CD14-positive monocyte (primary cell): ENCODE measurements around the gene GALNT15. TPM values are rescaled to one million over a fixed set of nuclear protein-coding genes. Genes with fewer than 3 reads are reported as not detected.

Source experiments
- DNase-seq, 3 donors: peaks; one replicate each; pipeline ENCODE4 v3.0.0-alpha.2; 2011 to 2022
- H2AFZ ChIP-seq: 2 replicates; pipeline ENCODE4 v1.6.0; 2012; ENCODE audit warnings: mild to moderate bottlenecking, low read depth, low read length, inconsistent platforms; ENCODE audit not compliant: insufficient read depth, poor library complexity, severe bottlenecking
- H3K27ac ChIP-seq, 2 donors: 1 replicate in 1 of 2; 2 replicates in 1 of 2; pipeline ENCODE4 v1.5.1; 2012 to 2013; ENCODE audit warnings: low read length in 2 of 2, control low read depth in 1 of 2, inconsistent platforms in 1 of 2, low read depth in 1 of 2, mild to moderate bottlenecking in 1 of 2
- H3K27me3 ChIP-seq, 2 donors: one replicate each; pipeline versions ENCODE4 v1.6.0 to v1.6.1; 2011 to 2013; ENCODE audit warnings: low read length in 2 of 2; ENCODE audit not compliant: control insufficient read depth in 2 of 2, insufficient read depth in 2 of 2
- H3K36me3 ChIP-seq, 2 donors: replicated peaks in 1 of 2; 1 replicate in 1 of 2; 2 replicates in 1 of 2; pipeline versions ENCODE4 v1.5.1 to v1.6.1; 2012 to 2013; ENCODE audit warnings: low read length in 2 of 2, control low read depth in 1 of 2, inconsistent platforms in 1 of 2, mild to moderate bottlenecking in 1 of 2; ENCODE audit not compliant: insufficient read depth in 2 of 2, control insufficient read depth in 1 of 2
- H3K4me1 ChIP-seq, 2 donors: 1 replicate in 1 of 2; 2 replicates in 1 of 2; pipeline versions ENCODE4 v1.5.1 to v1.6.1; 2012 to 2013; ENCODE audit warnings: low read length in 2 of 2, control low read depth in 1 of 2, inconsistent platforms in 1 of 2, mild to moderate bottlenecking in 1 of 2, moderate library complexity in 1 of 2; ENCODE audit not compliant: insufficient read depth in 2 of 2, control insufficient read depth in 1 of 2
- H3K4me2 ChIP-seq: replicated peaks from 2 replicates; pipeline ENCODE3; 2012; ENCODE audit warnings: low read length, moderate library complexity, mild to moderate bottlenecking; ENCODE audit not compliant: poor library complexity, severe bottlenecking; ENCODE audit errors: extremely low read depth
- H3K4me3 ChIP-seq, 3 experiments: fragments of 200-600 bp in 1 of 3; sonication (generic) in 1 of 3; replicated peaks in 1 of 3; 1 replicate in 2 of 3; 2 replicates in 1 of 3; pipeline ENCODE4 v1.5.1; 2011 to 2013; ENCODE audit warnings: low read length in 3 of 3, mild to moderate bottlenecking in 3 of 3, control low read depth in 2 of 3, low read depth in 2 of 3, inconsistent platforms in 1 of 3, moderate library complexity in 1 of 3
- H3K79me2 ChIP-seq: 2 replicates; pipeline ENCODE4 v1.6.0; 2012; ENCODE audit warnings: mild to moderate bottlenecking, control low read depth, inconsistent platforms, low read length, moderate library complexity; ENCODE audit not compliant: insufficient read depth
- H3K9ac ChIP-seq: 2 replicates; pipeline ENCODE4 v1.6.0; 2017; ENCODE audit warnings: low read length, mild to moderate bottlenecking; ENCODE audit not compliant: insufficient read depth, poor library complexity, severe bottlenecking
- H3K9me3 ChIP-seq, 2 donors: replicated peaks in 1 of 2; 1 replicate in 1 of 2; 2 replicates in 1 of 2; pipeline versions ENCODE4 v1.5.1 to v1.6.1; 2012 to 2013; ENCODE audit warnings: low read length in 2 of 2, control low read depth in 1 of 2; ENCODE audit not compliant: control insufficient read depth in 1 of 2, insufficient read depth in 1 of 2
- H4K20me1 ChIP-seq: 2 replicates; pipeline ENCODE4 v1.6.0; 2012; ENCODE audit warnings: mild to moderate bottlenecking, low read length, control low read depth, moderate library complexity; ENCODE audit not compliant: insufficient read depth
- H3K27ac Mint-ChIP-seq, 7 donors: one replicate each; pipeline ENCODE4 v1.8.0; 2020; ENCODE audit warnings: mild to moderate bottlenecking in 7 of 7, mixed read lengths in 7 of 7, moderate library complexity in 6 of 7, inconsistent platforms in 2 of 7
- H3K27me3 Mint-ChIP-seq, 3 donors: one replicate each; pipeline ENCODE4 v1.8.0; 2021 to 2022; ENCODE audit warnings: low read depth in 3 of 3, mild to moderate bottlenecking in 3 of 3, mixed read lengths in 3 of 3, moderate library complexity in 3 of 3, inconsistent platforms in 1 of 3
- H3K36me3 Mint-ChIP-seq, 2 donors: one replicate each; pipeline ENCODE4 v1.8.0; 2020; ENCODE audit warnings: mixed read lengths in 2 of 2, inconsistent platforms in 1 of 2, mild to moderate bottlenecking in 1 of 2
- H3K4me1 Mint-ChIP-seq: one replicate; pipeline ENCODE4 v1.8.0; 2020; ENCODE audit warnings: mild to moderate bottlenecking, mixed read lengths
- H3K4me3 Mint-ChIP-seq, 2 donors: one replicate each; pipeline ENCODE4 v1.8.0; 2020; ENCODE audit warnings: mild to moderate bottlenecking in 2 of 2, mixed read lengths in 2 of 2, moderate library complexity in 1 of 2
- H3K9me3 Mint-ChIP-seq, 7 donors: one replicate each; pipeline ENCODE4 v1.8.0; 2020 to 2022; ENCODE audit warnings: mixed read lengths in 7 of 7, mild to moderate bottlenecking in 6 of 7, moderate library complexity in 6 of 7, inconsistent platforms in 2 of 7
- CTCF ChIP-seq: fragments of 200-600 bp; IDR thresholded peaks from one replicate; pipeline ENCODE4 v1.8.0; 2022; ENCODE audit warnings: antibody characterized with exemption, mild to moderate bottlenecking
- WGBS: methylation state at CpG from one replicate; pipeline ENCODE4 v1.1.5; 2013; ENCODE audit warnings: missing lambda C conversion rate; ENCODE audit not compliant: insufficient coverage; 5-methylcytosine and 5-hydroxymethylcytosine counted together
- intact Hi-C, 2 donors: fragments of 100-400 bp; cut with micrococcal nuclease; formaldehyde crosslinking; loops; one replicate each; pipeline versions ENCODE4 v1.15.0 to v1.15.1; 2023
- polyA plus RNA-seq, 3 donors: library from polyadenylated mRNA; depleted of rRNA in 1 of 3; unstranded in 2 of 3; stranded (reverse) in 1 of 3; fragments of 300-500 nt in 2 of 3; fragments of >200 nt in 1 of 3; fragmentation: Illumina TruSeq in 2 of 3; gene quantifications; 1 replicate in 2 of 3; 2 replicates in 1 of 3; pipeline ENCODE4 v1.2.3, GENCODE V29; 2012 to 2021

The GALNT15 gene
- polyA plus RNA-seq, 3 donors = not detected

- Histone ChIP-seq H3K4me1 (no peaks in the 10 kb centered on the region), H3K4me3 (no peak overlapping the region), H3K27me3 (no peaks in the 10 kb centered on the region), H3K9ac (no peak overlapping the region), H4K20me1 (no peaks in the 10 kb centered on the region), H3K9me3 (no peaks in the 10 kb centered on the region), H3K36me3 (peaks cover 57 to 82% of the 10 kb centered on the region in 2 donors), H3K4me2 (no peak overlapping the region), H3K27ac (no peak overlapping the region), H2AFZ (no peak overlapping the region), H3K79me2 (peaks cover 3% of the 10 kb centered on the region)
- Mint-ChIP-seq H3K27me3 (no peaks in the 10 kb centered on the region), H3K4me3 (no peak overlapping the region), H3K27ac (no peak overlapping the region), H3K4me1 (no peaks in the 10 kb centered on the region), H3K9me3 (no peaks in the 10 kb centered on the region), H3K36me3 (peaks cover 55 to 62% of the 10 kb centered on the region in 2 donors)
- WGBS = no CpG with 5 or more reads among the region's 2 CpGs
- DNase-seq = no peak
- intact Hi-C loops = no loop called here
- TF ChIP-seq CTCF = no peak
Observed at GRCh38 chr3:16273867-16274266, 99.4 kb downstream of the GALNT15 start.

GRCh38 chr3:16277471-16277870 is 103.0 kb downstream of the GALNT15 start:
- no peak overlapping the region for H3K4me3 Mint-ChIP-seq
- H3K27me3 Mint-ChIP-seq = no peaks in the 10 kb centered on the region
- peaks cover 35 to 44% of the 10 kb centered on the region in 2 donors for H3K36me3 Mint-ChIP-seq
- Histone ChIP-seq H3K9ac (no peak overlapping the region), H3K4me3 (no peak overlapping the region), H3K9me3 (no peaks in the 10 kb centered on the region), H3K27ac (no peak overlapping the region), H3K4me1 (no peaks in the 10 kb centered on the region), H4K20me1 (no peaks in the 10 kb centered on the region), H3K27me3 (no peaks in the 10 kb centered on the region), H2AFZ (no peak overlapping the region), H3K4me2 (no peak overlapping the region), H3K36me3 (peaks cover 43 to 68% of the 10 kb centered on the region in 2 donors), H3K79me2 (no peaks in the 10 kb centered on the region)
- 92% methylated on average over 3 of the region's 3 CpGs for WGBS
- no peaks in the 10 kb centered on the region for H3K9me3 Mint-ChIP-seq
- no peak for DNase-seq
- H3K27ac Mint-ChIP-seq = peak overlapping the region in 1 of 7 donors; percentile 19
- no peaks in the 10 kb centered on the region for H3K4me1 Mint-ChIP-seq
- no peak for TF ChIP-seq CTCF
- intact Hi-C loops = no loop called here
